H1 (cell line): ENCODE measurements around the gene NEURL1B. TPM values are rescaled to one million over a fixed set of nuclear protein-coding genes. Genes with fewer than 3 reads are reported as not detected.

ENCODE experiments used
- CTCF ChIA-PET: fragments of 300-600 bp; sonication (Branson Sonifier 250); formaldehyde crosslinking; loops from one replicate; lab custom pipeline; 2021; ENCODE audit not compliant: partially characterized antibody; lab: Charles Lee
- POLR2A ChIA-PET: fragments of 300-600 bp; sonication (Branson Sonifier 250); formaldehyde crosslinking; loops from one replicate; lab custom pipeline; 2021; ENCODE audit warnings: inconsistent platforms; ENCODE audit not compliant: partially characterized antibody; lab: Charles Lee
- DNase-seq, 2 experiments: peaks; one replicate each; pipeline versions ENCODE4 v3.0.0 to v3.0.0-alpha.2; 2010 to 2022; ENCODE audit warnings: low spot score in 2 of 2, low read depth in 1 of 2, mixed read lengths in 1 of 2
- FAIRE-seq: peaks from 2 replicates; lab custom pipeline; 2011; peaks lifted over from hg19 to GRCh38; lab: Jason Lieb, UNC
- H2AFZ ChIP-seq: 2 replicates; pipeline ENCODE4 v1.8.1; 2012; ENCODE audit warnings: low read length, inconsistent platforms
- H2AK5ac ChIP-seq: 2 replicates; pipeline ENCODE4 v1.6.1; 2013; ENCODE audit warnings: low read depth, low read length
- H2BK120ac ChIP-seq: replicated peaks from 2 replicates; pipeline ENCODE3; 2013; ENCODE audit warnings: low read depth, low read length, inconsistent platforms
- H2BK12ac ChIP-seq: 2 replicates; pipeline ENCODE4 v1.6.1; 2013; ENCODE audit warnings: low read depth, low read length
- H2BK15ac ChIP-seq: 2 replicates; pipeline ENCODE4 v1.6.1; 2013; ENCODE audit warnings: low read length
- H2BK20ac ChIP-seq: 2 replicates; pipeline ENCODE4 v1.6.1; 2013; ENCODE audit warnings: low read length
- H2BK5ac ChIP-seq: 2 replicates; pipeline ENCODE4 v1.6.1; 2013; ENCODE audit warnings: low read depth, low read length
- H3K14ac ChIP-seq: 2 replicates; pipeline ENCODE4 v1.6.1; 2013; ENCODE audit warnings: inconsistent platforms; ENCODE audit not compliant: insufficient read length
- H3K18ac ChIP-seq: 2 replicates; pipeline ENCODE4 v1.6.1; 2013; ENCODE audit warnings: low read length; ENCODE audit errors: extremely low read depth
- H3K23ac ChIP-seq: 2 replicates; pipeline ENCODE4 v1.6.1; 2013; ENCODE audit warnings: inconsistent platforms; ENCODE audit not compliant: insufficient read length
- H3K23me2 ChIP-seq: 2 replicates; pipeline ENCODE4 v1.6.1; 2013; ENCODE audit warnings: low read depth, low read length
- H3K27ac ChIP-seq: 2 replicates; pipeline ENCODE4 v1.6.1; 2011; ENCODE audit warnings: low read depth, low read length, inconsistent platforms
- H3K27me3 ChIP-seq, 4 experiments: replicated peaks in 1 of 4; 1 replicate in 1 of 4; 2 replicates in 3 of 4; pipeline versions ENCODE4 v1.6.1 to v1.8.1; 2011 to 2013; ENCODE audit warnings: low read length in 3 of 4, mild to moderate bottlenecking in 3 of 4, inconsistent platforms in 2 of 4, mixed read lengths in 2 of 4, moderate library complexity in 1 of 4; ENCODE audit not compliant: control insufficient read depth in 3 of 4, insufficient read depth in 3 of 4; ENCODE audit errors: extremely low read depth in 1 of 4
- H3K36me3 ChIP-seq, 4 experiments: 2 replicates each; pipeline versions ENCODE4 v1.6.1 to v1.8.1; 2011 to 2013; ENCODE audit warnings: mild to moderate bottlenecking in 4 of 4, low read length in 3 of 4, moderate library complexity in 2 of 4, control low read depth in 1 of 4, inconsistent platforms in 1 of 4; ENCODE audit not compliant: insufficient read depth in 4 of 4, control insufficient read depth in 2 of 4
- H3K4ac ChIP-seq: replicated peaks from 2 replicates; pipeline ENCODE3; 2013; ENCODE audit warnings: low read length, low read depth, mixed read lengths, inconsistent platforms; ENCODE audit not compliant: insufficient read length
- H3K4me1 ChIP-seq, 4 experiments: replicated peaks in 1 of 4; 1 replicate in 1 of 4; 2 replicates in 3 of 4; pipeline versions ENCODE4 v1.6.1 to v1.8.1; 2011 to 2013; ENCODE audit warnings: low read length in 3 of 4, inconsistent platforms in 2 of 4, mixed read lengths in 1 of 4; ENCODE audit not compliant: insufficient read depth in 4 of 4, control insufficient read depth in 3 of 4
- H3K4me2 ChIP-seq, 2 experiments: 2 replicates each; pipeline versions ENCODE4 v1.6.1 to v1.8.1; 2011 to 2013; ENCODE audit warnings: low read depth in 2 of 2, low read length in 2 of 2, control low read depth in 1 of 2, inconsistent platforms in 1 of 2, mild to moderate bottlenecking in 1 of 2; ENCODE audit not compliant: insufficient read depth in 1 of 2
- H3K4me3 ChIP-seq, 4 experiments: fragments of 200-600, 300-600 bp in 1 of 4; sonication (generic), shearing (Covaris generic), sonication (Bioruptor Twin) in 1 of 4; 2 replicates each; pipeline versions ENCODE4 v1.5.1 to v1.8.1; 2011 to 2016; ENCODE audit warnings: low read length in 4 of 4, low read depth in 3 of 4, control low read depth in 2 of 4, inconsistent platforms in 2 of 4, mild to moderate bottlenecking in 2 of 4, mixed read lengths in 1 of 4, moderate library complexity in 1 of 4; ENCODE audit not compliant: insufficient read depth in 2 of 4; ENCODE audit errors: extremely low read depth in 1 of 4
- H3K56ac ChIP-seq: replicated peaks from 2 replicates; pipeline ENCODE3; 2013; ENCODE audit warnings: low read depth, mild to moderate bottlenecking, mixed read lengths, low read length, inconsistent platforms; ENCODE audit not compliant: insufficient read length
- H3K79me1 ChIP-seq: 2 replicates; pipeline ENCODE4 v1.6.1; 2013; ENCODE audit warnings: low read depth, low read length, control low read depth
- H3K79me2 ChIP-seq, 2 experiments: 2 replicates each; pipeline versions ENCODE4 v1.6.1 to v1.8.1; 2012 to 2013; ENCODE audit warnings: low read length in 2 of 2, mild to moderate bottlenecking in 2 of 2, inconsistent platforms in 1 of 2; ENCODE audit not compliant: insufficient read depth in 2 of 2, control insufficient read depth in 1 of 2
- H3K9ac ChIP-seq, 4 experiments: replicated peaks in 1 of 4; 1 replicate in 1 of 4; 2 replicates in 3 of 4; pipeline versions ENCODE4 v1.6.1 to v1.8.1; 2011 to 2013; ENCODE audit warnings: low read depth in 3 of 4, low read length in 3 of 4, control low read depth in 2 of 4, mild to moderate bottlenecking in 2 of 4, moderate library complexity in 2 of 4, inconsistent platforms in 1 of 4; ENCODE audit errors: extremely low read depth in 1 of 4
- H3K9me3 ChIP-seq, 2 experiments: 2 replicates each; pipeline versions ENCODE4 v1.6.1 to v1.8.1; 2012 to 2013; ENCODE audit warnings: mild to moderate bottlenecking in 2 of 2, moderate library complexity in 2 of 2, control low read depth in 1 of 2, inconsistent platforms in 1 of 2, low read depth in 1 of 2, low read length in 1 of 2, mixed read lengths in 1 of 2; ENCODE audit not compliant: insufficient read depth in 2 of 2
- H4K20me1 ChIP-seq, 2 experiments: replicated peaks in 1 of 2; 2 replicates each; pipeline versions ENCODE3 to v1.8.1; 2011 to 2013; ENCODE audit warnings: inconsistent platforms in 2 of 2, low read length in 2 of 2, mild to moderate bottlenecking in 1 of 2; ENCODE audit not compliant: insufficient read depth in 2 of 2, control insufficient read depth in 1 of 2
- H4K5ac ChIP-seq: 2 replicates; pipeline ENCODE4 v1.6.1; 2013; ENCODE audit warnings: low read length, low read depth, mixed read lengths, inconsistent platforms; ENCODE audit not compliant: insufficient read length
- H4K8ac ChIP-seq: 2 replicates; pipeline ENCODE4 v1.8.0; 2013; ENCODE audit warnings: mild to moderate bottlenecking, moderate library complexity, low read length, inconsistent platforms; ENCODE audit not compliant: insufficient read depth; ENCODE audit errors: extremely low read depth
- H4K91ac ChIP-seq: replicated peaks from 2 replicates; pipeline ENCODE3; 2013; ENCODE audit warnings: low read length, mixed read lengths, inconsistent platforms; ENCODE audit not compliant: insufficient read length
- BACH1 ChIP-seq: IDR thresholded peaks from 2 replicates; pipeline ENCODE4 v1.6.1; 2012; ENCODE audit warnings: low read length, improper control_type of control experiment
- BRCA1 ChIP-seq: IDR thresholded peaks from 2 replicates; pipeline ENCODE4 v1.6.1; 2012; ENCODE audit warnings: low read depth, low read length, improper control_type of control experiment
- CEBPB ChIP-seq: IDR thresholded peaks from 2 replicates; pipeline ENCODE4 v1.6.1; 2012; ENCODE audit warnings: low read depth, low read length
- E2F6 ChIP-seq: IDR thresholded peaks from 2 replicates; pipeline ENCODE4 v1.6.1; 2012; ENCODE audit warnings: inconsistent platforms
- MAFK ChIP-seq: IDR thresholded peaks from 2 replicates; pipeline ENCODE4 v1.6.1; 2012; ENCODE audit warnings: low read depth, mild to moderate bottlenecking, improper control_type of control experiment, low read length
- PHF8 ChIP-seq: fragments of 200-600 bp; sonication (generic); conservative IDR thresholded peaks from 2 replicates; pipeline ENCODE4 v1.7.1; 2012; ENCODE audit warnings: low read depth, mild to moderate bottlenecking, inconsistent platforms, low read length, moderate library complexity
- RAD21 ChIP-seq, 2 experiments: IDR thresholded peaks in 1 of 2; conservative IDR thresholded peaks in 1 of 2; 2 replicates each; pipeline ENCODE4 v1.6.1; 2011; ENCODE audit warnings: low read depth in 2 of 2, low read length in 2 of 2, improper control_type of control experiment in 1 of 2, inconsistent platforms in 1 of 2, mild to moderate bottlenecking in 1 of 2, moderate library complexity in 1 of 2
- RNF2 ChIP-seq: fragments of 200-900, 300-1000 bp; sonication (generic); IDR thresholded peaks from 2 replicates; pipeline ENCODE4 v1.7.1; 2016; ENCODE audit warnings: borderline replicate concordance, low read depth, mild to moderate bottlenecking, antibody characterized with exemption, low read length; ENCODE audit not compliant: poor library complexity, severe bottlenecking; ENCODE audit errors: missing control alignments
- SAP30 ChIP-seq: fragments of 300-600 bp; sonication (generic); IDR thresholded peaks from 2 replicates; pipeline ENCODE4 v1.7.1; 2012; ENCODE audit warnings: low read length, moderate library complexity, mild to moderate bottlenecking, inconsistent platforms; ENCODE audit not compliant: insufficient read depth, insufficient replicate concordance
- SRF ChIP-seq: IDR thresholded peaks from 2 replicates; pipeline ENCODE4 v1.6.1; 2011; ENCODE audit warnings: mild to moderate bottlenecking, low read depth, low read length, moderate library complexity
- TEAD4 ChIP-seq: IDR thresholded peaks from 2 replicates; pipeline ENCODE4 v1.6.1; 2012; ENCODE audit warnings: low read depth, low read length, inconsistent platforms, mixed read lengths
- YY1 ChIP-seq: IDR thresholded peaks from 2 replicates; pipeline ENCODE4 v1.6.1; 2011; ENCODE audit warnings: low read depth, mild to moderate bottlenecking, low read length
- ZNF274 ChIP-seq: IDR thresholded peaks from 2 replicates; pipeline ENCODE4 v1.7.0; 2012; ENCODE audit warnings: low read length, borderline replicate concordance; ENCODE audit errors: extremely low read depth
- WGBS, 2 experiments: shearing (Covaris generic) in 1 of 2; methylation state at CpG; one replicate each; pipeline versions ENCODE4 v1.1.6 to v1.1.7; 2013 to 2015; ENCODE audit warnings: low lambda C conversion rate in 2 of 2, mixed read lengths in 2 of 2, inconsistent platforms in 1 of 2, low coverage in 1 of 2, missing lambda C conversion rate in 1 of 2; ENCODE audit not compliant: insufficient replicate concordance in 2 of 2, insufficient coverage in 1 of 2, insufficient read length in 1 of 2; ENCODE audit errors: extremely low coverage in 1 of 2, missing lambda C conversion rate in 1 of 2; 5-methylcytosine and 5-hydroxymethylcytosine counted together
- polyA plus RNA-seq, 7 experiments: library from polyadenylated mRNA; depleted of rRNA in 3 of 7; stranded (reverse) in 5 of 7; unstranded in 2 of 7; fragments of >200 nt in 5 of 7; fragments of 200-250 nt in 2 of 7; gene quantifications; 1 replicate in 5 of 7; 2 replicates in 1 of 7; 4 replicates in 1 of 7; pipeline versions ENCODE4 v1.2.1 to v1.2.3, GENCODE V29; 2011 to 2013; ENCODE audit warnings: missing spikeins in 2 of 7, mixed read lengths in 2 of 7
- total RNA-seq: library from RNA; stranded (reverse); fragmentation: NEBNext Ultra II Directional; extraction: Animal tissue kit (Norgen Biotek cat#: 25700); gene quantifications from 2 replicates; pipeline ENCODE4 v1.2.1, GENCODE V29; 2021

Gene NEURL1B
- total and polyA plus RNA-seq, 2 of the 8 experiments (the other 6 are each of a cell fraction or from before 2014, with no cell fraction given): 3.3 to 6.1 TPM

- no peak overlapping the region for H4K91ac ChIP-seq
- POLR2A ChIA-PET: interaction anchor here (1.0 to 2.9 kb wide), 3 partner anchors 19 to 37 kb away, joined by 3 to 14 read pairs (median 3); partner anchors contain the start of gene DUSP1
- no peak overlapping the region for H3K56ac ChIP-seq
- WGBS, 2 experiments: 76% methylated on average over 2 of the region's 4 CpGs; no CpG with 5 or more reads in 1 of the 2 experiments
- no peak overlapping the region for H3K4me2 ChIP-seq
- H3K4ac ChIP-seq: no peak overlapping the region
- H3K79me1 ChIP-seq: no peaks in the 10 kb centered on the region
- FAIRE-seq (no peak), DNase-seq (no peak)
- H2BK5ac ChIP-seq: no peak overlapping the region
- H4K5ac ChIP-seq: no peak overlapping the region
- no peak overlapping the region for H2BK120ac ChIP-seq
- H2BK15ac ChIP-seq: no peak overlapping the region
- H2BK12ac ChIP-seq: no peak overlapping the region
- CTCF ChIA-PET: interaction anchor here (0.8 to 4.0 kb wide), 11 partner anchors 10 to 205 kb away, joined by 3 to 29 read pairs (median 4); no protein-coding TSS in a partner anchor
- no peak overlapping the region for H3K14ac ChIP-seq
- H2BK20ac ChIP-seq: no peak overlapping the region
- H3K4me3 ChIP-seq: no peak overlapping the region
- H4K20me1 ChIP-seq: no peaks in the 10 kb centered on the region
- H3K23ac ChIP-seq: no peak overlapping the region
- peaks cover 0 to 2% (median 0%) of the 10 kb centered on the region in 4 experiments; a peak in 1 of 7 replicates for H3K27me3 ChIP-seq
- H2AFZ ChIP-seq: peak overlapping the region; percentile 70; the same call in 1 of the 2 replicates
- no peak overlapping the region for H3K9ac ChIP-seq
- no peaks in the 10 kb centered on the region for H3K36me3 ChIP-seq
- no peak overlapping the region for H2AK5ac ChIP-seq
- H3K9me3 ChIP-seq: no peaks in the 10 kb centered on the region
- no peaks in the 10 kb centered on the region; a peak in 1 of 7 replicates for H3K4me1 ChIP-seq
- H3K79me2 ChIP-seq: no peaks in the 10 kb centered on the region
- no peak overlapping the region for H4K8ac ChIP-seq
- H3K18ac ChIP-seq: no peak overlapping the region
- H3K23me2 ChIP-seq: peaks cover 1% of the 10 kb centered on the region; the same call in 1 of the 2 replicates
- H3K27ac ChIP-seq: no peak overlapping the region
- TF ChIP-seq MAFK (no peak), RNF2 (no peak), SAP30 (no peak), TEAD4 (no peak), CEBPB (no peak), ZNF274 (no peak), BRCA1 (no peak), RAD21 (IDR thresholded peaks at IDR 0.05 in 1 of 2, conservative IDR thresholded peaks at IDR 0.05 in 1 of 2; ENCODE audit: low read depth in 2 of 2, low read length in 2 of 2) (no peak), E2F6 (no peak), SRF (no peak), PHF8 (no peak), BACH1 (no peak), YY1 (no peak)
Measured at GRCh38 chr5:172733974-172734346, 92.9 kb downstream of the NEURL1B start.
